Fibroblast of gingiva (primary cell): ENCODE results near the gene RNF123.

Experiments used
- DNase-seq: peaks from one replicate; pipeline ENCODE4 v3.0.0-alpha.2; 2011; ENCODE audit warnings: low read depth

Gene RNF123

DNA sequence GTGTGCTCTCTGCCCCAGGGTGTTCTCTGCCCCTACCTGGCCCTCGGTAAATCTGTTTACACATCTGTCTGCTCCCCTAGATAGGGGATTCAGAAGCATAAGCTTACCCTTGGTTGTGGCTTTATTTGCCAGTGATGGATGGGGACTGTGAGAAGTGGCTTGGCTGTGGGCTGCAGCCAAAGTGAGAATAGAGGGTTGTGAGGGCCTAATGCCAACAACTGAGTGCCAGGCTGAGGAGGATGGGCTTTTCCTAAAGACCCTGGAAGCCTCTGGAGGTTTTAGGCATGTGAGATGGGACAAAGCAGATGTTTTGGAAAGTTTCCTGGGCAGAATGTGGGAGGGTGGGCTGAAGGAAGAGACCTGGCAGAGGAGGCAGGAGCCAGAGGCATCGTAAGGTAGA, 30.6 kb upstream of the RNF123 start:
- no peak for DNase-seq

DNA sequence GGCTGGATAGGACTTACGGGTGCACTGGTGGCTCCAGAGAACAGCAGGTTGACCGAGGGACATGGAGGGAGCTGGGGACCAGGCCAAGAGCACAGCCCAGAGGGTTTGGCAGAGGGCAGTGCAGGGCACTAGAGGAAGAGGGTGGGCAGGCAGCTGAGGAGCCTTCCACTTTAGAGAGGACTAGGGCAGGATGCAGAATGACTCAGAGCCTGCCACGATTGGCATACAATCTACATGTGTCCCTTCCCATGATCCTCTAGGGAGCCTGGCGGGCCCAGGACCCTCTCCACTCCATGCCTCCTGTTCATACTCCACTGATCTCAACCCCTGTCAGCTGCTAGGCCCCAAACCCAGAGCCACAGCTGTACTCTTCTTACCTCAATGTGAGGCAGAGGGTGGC, 29.6 kb upstream of the RNF123 start:
- DNase-seq, result no peak

DNA sequence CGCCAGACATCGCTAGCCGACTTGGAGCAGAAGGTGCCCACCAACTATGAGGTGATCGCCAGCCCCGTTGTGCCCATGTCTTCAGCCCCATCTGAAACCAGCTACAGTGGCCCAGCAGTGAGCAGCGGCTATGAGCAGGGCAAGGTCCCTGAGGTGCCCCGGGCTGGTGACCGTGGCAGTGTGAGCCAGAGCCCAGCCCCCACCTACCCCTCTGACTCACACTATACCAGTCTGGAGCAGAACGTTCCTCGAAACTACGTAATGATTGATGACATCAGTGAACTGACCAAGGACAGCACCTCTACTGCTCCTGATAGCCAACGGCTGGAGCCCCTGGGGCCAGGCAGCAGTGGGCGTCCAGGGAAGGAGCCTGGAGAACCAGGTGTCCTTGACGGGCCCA, 28.1 kb upstream of the RNF123 start:
- DNase-seq, result no peak

DNA sequence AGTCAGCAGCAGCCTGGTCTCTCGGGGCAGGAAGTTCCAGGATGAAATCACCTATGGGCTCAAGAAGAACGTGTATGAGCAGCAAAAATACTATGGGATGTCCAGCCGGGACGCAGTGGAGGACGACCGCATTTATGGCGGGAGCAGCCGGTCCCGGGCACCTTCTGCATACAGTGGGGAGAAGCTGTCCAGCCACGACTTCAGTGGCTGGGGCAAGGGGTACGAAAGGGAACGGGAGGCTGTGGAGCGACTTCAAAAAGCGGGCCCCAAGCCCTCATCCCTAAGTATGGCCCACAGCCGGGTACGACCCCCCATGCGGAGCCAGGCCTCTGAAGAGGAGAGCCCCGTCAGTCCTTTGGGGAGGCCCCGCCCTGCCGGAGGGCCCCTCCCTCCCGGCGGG, 27.3 kb upstream of the RNF123 start:
- no peak for DNase-seq

DNA sequence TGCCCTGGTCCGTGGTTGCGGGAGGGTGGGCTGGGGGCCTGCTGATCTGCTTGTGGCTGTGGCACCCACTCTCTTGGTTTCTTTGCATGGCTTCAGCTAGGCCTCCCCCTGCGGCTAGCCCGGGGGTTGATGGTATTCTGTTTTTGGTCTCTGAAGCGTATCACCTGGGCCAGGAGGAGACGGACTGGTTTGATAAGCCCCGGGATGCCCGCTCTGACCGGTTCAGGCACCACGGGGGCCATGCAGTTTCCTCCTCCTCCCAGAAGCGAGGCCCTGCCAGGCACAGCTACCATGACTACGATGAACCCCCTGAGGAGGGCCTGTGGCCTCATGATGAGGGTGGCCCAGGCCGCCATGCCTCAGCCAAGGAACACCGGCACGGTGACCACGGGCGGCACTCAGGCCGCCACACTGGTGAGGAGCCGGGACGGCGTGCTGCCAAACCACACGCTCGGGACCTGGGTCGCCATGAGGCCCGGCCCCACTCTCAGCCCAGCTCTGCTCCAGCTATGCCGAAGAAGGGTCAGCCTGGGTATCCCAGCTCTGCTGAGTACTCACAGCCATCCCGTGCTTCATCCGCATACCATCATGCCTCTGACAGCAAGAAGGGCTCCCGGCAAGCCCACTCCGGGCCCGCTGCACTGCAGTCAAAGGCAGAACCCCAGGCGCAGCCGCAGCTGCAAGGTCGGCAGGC, 26.5 kb upstream of the RNF123 start:
- DNase-seq, result no peak

DNA sequence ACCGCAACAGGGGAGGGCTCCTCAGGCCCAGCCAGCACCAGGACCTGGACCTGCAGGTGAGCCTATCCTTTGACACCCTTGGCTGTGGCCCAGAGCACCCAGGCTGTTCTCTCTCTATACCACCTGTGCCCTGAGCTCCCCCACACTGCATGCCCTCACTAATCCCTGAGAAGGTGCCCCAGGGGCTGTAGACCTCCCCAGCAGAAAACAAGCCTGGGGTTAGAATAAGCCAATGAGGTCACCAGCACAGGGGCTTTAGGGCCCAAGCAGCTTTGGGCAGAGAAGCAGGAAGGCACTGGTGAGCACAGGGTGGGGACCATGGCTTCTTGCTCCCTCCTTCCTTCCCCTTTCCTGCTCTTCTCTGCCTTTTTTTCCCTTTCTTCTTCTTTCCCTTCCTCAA, 25.5 kb upstream of the RNF123 start:
- no peak for DNase-seq

DNA sequence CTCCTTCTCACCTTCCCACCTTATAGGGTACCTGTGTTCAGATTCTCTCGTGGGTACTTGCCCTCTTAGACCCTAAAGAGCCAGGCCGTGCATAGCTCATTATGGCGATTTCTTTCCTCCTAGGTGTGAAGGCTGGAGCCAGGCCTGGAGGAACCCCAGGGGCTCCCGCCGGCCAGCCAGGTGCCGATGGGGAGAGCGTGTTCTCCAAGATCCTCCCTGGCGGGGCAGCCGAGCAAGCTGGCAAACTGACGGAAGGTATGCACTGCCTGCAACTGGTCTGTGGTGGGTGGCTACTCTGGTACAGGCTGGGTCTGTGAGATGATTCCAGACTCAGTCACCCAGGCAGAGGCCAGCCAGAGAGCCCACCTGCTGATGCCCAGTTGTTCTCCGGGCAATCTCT, 25.1 kb upstream of the RNF123 start:
- DNase-seq, result no peak

DNA sequence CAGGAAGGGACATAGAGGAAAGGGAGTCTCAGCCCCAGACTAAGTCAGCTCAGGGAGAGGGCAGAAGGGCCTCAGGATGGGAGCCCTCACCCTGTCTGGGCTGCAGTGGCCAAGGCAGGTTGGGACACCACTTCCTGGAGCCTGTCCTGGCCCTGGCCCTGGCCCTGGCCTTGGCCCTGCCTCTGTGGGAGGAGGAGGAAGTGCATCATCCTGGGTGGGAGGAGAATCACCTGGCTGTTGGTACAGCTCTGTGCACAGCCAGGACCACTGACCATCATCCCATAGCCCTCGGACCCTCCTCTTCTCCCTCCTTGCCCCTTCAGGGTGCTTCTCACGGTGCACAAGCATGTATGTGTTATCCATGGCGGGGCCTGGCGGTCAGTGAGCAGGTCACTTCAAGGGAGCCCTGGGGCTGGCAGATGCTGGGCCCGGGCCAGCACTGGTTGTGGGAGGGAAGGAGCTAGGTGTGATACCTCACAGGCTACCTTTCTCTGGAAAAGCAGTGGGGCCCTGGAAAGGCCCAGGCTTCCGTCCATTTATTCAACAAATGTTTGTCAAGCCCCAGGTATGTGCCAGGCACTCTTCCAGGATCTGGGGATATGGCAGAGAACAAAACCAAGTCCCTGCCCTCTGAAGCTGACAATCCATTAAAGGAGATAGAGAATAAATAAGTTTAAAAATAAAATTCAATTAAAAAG, 23.4 kb upstream of the RNF123 start:
- no peak for DNase-seq

DNA sequence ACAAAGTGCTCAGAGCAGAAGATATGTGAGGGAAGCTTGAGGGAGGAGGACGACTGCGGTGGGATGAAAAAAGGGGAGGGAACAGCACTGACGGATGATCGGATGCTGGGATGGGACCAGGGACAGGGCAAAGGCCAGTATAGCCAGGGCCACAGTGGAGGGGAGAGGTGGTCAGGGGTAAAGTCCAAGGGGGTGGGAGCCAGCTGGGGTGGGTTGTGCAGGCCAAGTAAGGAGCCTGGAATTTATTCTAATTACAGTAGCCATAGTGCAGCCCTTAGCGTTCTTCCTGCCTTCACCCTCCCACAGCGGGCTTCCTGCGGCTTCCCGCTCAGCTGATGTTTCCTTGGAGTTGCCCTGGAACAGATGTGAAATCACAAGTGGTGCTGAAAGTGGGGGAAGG, 22.8 kb upstream of the RNF123 start:
- no peak for DNase-seq

DNA sequence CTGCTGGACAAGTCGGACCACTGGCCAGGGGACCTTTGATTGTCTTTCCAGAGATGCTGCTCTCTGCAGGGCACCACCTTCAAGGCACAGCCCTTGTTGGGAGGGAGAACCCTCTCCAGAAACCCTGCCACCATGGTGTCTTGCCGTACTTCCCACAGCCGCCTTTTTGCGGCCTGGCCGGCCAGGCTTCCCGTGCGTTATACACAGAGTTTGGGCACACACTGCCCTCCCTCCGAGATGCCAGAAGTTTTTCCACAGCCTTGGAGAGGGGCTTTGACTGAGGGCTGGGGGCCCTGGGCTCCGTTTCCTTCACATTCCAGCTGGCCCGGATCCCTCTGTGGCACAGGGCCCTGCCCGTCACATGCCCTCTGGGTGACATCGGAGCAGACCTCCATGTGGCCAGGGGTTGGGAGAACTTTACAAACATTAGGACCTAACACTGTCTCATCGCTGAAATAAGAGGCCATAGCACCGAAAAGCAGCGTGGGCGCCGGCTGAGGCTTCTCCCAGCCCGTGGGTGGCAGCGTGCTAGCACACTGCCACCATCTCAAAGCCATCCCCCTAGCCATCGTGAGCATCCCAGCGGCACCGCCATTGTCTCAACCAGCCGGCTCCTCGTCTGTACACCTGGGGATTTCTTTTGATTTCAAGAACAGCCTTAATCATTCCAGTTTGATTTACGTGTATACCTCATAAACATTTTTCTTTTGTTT, 21.5 kb upstream of the RNF123 start:
- no peak for DNase-seq

DNA sequence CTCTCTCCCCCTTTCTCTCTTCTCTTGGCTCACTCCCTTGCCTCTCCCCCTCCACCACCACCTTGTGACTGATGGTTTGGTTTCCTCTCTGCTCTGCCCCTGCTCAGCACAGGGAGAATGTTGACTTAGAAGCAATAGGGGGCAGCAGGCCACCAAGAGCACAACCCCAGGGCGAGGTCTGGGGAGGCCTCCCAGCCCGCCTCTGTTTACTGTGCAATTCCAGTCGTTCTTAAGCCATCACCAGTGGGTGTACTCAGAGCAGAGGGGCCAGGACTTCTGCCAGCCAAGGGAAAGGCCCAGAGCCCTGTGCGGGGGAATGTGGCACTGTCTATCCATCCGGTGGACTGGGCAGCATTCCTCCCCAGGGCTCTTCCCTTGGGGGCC, 21.0 kb upstream of the RNF123 start:
- peak; percentile 26 for DNase-seq

DNA sequence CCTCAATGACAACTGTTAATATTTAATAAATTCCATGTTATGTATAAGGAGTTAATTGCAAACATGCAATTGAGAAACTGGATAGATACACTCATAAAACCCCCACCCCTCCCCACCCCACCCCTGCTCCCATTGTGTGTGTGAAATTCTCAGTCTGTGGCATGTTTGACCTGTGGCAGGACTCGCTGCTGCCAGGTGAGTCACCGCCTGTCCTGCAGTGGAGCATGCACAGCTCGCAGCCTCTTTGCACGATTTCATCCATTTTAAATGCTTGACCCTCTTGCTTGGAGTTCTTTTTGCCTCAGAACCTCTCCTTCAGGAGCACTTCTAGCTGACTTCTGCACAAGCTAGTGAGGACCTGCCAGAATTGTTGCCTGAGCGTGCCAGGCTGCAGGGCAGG, 20.5 kb upstream of the RNF123 start:
- no peak for DNase-seq

DNA sequence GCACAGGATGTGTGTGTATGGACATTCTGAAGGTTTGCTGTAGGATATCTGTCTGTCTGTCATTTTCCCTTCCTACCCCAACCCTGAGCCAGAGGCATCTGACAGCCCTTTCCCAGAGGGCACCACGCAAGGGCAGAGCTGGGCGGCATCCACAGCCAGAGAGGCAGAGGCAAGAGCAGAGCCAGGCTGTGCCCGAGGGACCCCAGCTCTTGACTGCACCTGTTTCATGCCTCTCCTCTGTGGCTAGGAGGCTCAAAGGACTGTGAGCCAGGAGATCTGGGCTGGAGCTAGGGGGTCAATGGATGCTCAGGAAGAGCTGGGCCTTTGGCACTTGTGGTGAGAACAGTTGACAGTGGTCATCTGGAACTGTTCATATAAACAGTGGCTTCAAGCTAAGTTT, 20.0 kb upstream of the RNF123 start:
- DNase-seq, result no peak

DNA sequence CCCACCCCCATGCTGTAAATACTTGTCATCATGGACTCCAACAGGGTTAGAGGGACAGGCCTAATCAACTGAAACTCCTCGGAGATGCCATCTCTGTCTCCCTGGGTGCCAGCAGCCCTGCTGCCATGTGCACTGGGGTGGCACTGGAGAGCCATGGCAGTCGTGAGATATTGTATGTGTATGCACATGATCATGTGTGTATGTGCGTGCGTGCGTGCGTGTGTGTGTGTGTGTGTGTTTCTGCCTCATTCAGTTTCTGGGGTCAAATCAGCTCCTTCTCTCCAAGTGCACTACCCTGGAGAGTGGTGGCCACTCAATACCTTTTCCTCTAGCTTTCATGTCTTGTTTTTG, 18.4 kb upstream of the RNF123 start:
- no peak for DNase-seq

DNA sequence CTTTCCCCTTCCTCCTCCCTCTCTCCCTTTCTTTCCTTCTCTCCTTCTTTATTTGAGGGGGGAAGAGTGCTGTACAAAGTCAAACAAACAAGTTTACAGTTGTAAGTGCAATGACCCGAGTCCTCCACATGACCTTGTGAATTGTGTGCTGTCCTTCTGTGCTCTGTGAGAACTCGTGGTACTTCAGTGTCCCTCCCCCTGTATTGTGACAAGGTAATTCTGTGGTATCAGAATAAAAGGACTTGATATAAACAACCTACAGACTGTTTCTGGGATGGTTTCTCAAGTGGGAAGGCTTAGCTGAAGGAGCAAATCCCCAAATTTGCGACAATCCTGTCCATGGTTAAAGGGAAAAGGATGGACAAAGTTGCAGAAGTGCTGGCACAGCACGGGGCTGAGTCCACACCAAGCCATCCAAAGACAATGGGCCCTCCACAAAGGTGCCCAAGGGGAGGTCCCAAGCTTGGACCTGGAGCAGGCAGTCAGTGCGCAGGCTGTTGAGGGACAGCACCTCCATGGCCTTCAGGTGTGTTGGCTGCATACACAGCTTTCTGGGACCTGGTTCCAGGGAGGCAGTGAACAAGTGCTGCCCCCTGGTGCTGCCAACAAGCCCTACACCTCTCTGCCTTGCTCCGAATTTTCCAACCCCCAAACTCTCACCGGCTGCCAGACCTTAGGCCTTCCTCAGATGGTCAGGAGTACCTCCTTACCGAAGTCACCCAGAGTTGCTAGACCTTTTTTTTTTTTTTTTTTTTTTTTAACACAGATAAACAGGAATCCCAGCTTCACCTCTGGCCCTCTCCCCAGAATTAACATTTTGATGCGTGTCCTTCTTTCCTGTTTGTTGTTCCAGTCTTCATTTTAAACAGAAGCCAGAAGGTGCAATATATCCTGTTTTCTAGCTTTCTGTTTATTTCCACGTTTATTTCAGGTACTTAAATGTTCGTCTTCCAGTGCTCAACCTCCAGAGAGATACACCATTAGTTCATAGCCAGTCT, 17.8 kb upstream of the RNF123 start:
- peak; percentile 30 for DNase-seq

DNA sequence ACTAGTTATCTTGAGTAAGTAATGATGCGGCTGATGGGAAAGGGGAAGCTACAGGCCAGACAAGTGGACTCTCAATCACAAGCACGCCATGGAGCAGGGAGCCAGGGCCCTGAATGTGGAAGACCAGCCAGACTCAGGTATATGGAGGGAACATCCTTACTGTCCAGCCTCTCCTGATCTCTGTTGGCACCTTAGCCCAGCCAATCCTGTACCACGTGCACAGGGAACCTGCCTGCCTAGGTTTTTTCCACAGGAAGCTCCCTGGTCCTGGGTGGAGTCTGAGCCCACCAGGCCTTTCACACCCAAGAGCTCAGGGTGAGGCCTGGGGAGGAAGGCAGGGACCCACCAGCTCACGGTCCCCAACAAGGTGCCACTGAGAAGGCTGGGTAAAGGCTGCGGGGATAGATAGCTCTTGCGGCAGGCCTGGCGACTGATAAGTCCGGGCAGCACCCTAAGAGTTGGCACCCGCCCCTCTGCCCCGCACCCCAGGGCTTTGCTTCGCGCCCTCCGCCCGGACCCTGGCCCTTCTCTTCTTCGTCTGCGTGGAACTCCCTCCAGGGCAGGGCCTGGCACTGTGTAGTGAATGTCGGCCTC, 16.1 kb upstream of the RNF123 start:
- DNase-seq, result no peak

DNA sequence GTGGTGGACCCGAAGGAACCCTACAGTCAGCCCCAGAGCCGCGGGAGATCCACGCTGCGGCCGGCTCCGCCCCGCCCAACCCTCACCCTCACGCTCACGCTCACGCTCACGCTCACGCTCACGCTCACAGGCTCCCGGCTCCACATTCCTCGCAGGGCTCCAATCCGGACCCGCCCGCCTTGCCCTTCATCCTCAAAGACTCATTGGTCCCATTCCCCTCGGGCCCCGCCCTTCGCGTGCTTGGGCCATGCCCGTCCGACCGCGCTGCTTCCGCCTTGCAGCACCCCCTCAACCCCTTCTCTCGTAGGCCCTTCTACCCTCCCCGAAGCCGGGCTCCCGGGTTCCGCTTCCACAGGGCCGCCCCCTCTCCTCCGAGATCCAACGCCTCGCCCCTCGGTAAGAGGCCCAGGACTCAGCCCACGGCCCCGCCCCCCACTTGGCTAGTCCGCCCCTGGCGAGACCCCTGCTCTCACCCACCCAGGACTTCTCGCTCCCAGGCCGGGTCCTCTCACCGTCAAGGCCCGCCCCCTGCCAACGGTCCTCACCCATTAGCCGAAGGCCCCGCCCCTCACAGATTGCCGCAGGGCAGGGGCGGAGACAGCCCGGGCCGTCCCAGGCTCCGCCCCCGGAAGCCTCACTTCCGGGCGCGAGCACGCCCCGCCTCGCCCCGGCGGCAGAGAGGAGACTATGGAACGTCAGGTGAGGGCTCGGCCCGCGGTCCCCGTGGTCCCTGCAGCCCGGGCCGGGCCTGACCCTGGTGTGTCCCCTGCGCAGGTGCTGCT, 15.5 kb upstream of the RNF123 start, which contains the start of gene APEH:
APEH (plus strand) TSS at position 637 of the 782 bp plus-strand sequence; CDS start at position 688, 51 bp downstream.
- DNase-seq, result peak; percentile 97

DNA sequence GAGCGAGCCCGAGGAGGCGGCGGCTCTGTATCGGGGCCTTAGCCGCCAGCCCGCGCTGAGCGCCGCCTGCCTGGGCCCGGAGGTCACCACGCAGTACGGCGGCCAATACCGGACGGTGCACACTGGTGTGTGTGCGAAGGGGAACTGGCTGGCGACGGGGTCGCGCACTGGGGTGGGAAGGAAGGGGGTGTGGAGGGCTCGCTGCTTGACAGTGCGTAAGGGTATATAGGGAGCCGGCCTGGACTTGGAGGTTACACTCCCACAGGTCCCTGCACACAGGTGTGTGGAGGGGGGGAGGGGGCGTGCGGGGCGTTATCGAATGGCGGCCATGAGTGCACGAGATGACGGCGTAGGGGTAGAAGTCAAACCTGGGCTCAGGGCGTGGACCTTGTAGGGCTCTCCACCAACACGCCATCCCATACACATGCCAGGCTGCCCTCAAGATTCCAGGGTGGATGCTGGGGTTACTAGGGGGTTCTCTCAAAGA, 14.8 kb upstream of the RNF123 start:
- DNase-seq, result no peak

DNA sequence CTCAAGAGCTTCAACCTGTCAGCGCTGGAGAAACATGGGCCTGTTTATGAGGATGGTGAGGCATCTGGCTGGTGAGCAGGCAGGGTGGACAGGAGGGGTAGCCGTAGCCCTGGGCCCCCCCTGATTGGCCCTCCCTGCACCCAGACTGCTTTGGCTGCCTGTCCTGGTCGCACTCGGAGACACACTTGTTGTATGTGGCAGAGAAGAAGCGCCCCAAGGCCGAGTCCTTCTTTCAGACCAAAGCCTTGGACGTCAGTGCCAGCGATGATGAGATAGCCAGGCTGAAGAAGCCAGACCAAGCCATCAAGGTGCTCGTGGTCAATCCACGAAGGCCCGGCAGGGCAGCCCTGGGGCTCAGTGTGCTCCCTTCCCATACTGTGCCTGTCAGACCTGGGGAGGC, 13.4 kb upstream of the RNF123 start:
- no peak for DNase-seq

DNA sequence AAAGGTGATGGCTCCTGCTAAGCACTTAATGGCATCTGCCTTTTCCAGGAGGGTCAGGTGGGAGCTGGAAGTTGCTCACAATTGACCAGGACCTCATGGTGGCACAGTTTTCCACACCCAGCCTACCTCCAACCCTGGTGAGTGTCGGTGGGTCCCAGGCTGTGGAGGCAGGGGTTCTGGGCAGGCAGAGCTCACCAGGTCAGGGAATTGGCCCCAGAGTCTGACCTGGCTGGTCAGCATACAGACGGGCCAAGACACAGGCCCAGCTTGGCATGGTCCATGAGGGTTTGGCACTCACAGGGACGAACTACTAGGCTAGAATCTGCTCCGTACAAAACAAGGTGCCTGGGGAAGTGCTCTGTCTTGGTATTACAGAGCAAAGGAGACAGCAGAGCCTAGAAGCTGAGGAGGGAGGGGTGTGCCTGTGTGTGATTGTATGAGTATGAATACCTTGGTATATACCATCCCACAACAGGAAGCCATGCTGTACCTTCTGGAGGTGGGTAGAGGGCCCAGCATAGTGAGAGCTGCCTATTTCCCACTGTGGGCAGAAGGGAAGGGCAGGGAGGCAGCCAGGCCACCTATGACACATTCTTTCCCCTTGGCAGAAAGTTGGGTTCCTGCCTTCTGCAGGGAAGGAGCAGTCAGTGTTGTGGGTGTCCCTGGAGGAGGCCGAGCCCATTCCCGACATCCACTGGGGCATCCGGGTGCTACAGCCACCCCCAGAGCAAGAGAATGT, 8.7 kb upstream of the RNF123 start:
- DNase-seq, result no peak
